ENCODE data around the gene TOPORS. TPM values are rescaled to one million over a fixed set of nuclear protein-coding genes. Genes with fewer than 3 reads are reported as not detected.

The TOPORS gene
- polyA plus RNA-seq, 3 donors = 5.9 to 12.9 (median 9.2) TPM

- Mint-ChIP-seq H3K9me3 (no peaks in the 10 kb centered on the region), H3K27ac (no peak overlapping the region), H3K4me3 (no peak overlapping the region), H3K36me3 (no peaks in the 10 kb centered on the region), H3K27me3 (ENCODE audit: low read depth in 3 of 3) (peaks cover 15 to 32% (median 19%) of the 10 kb centered on the region in 3 donors), H3K4me1 (no peaks in the 10 kb centered on the region)
- Histone ChIP-seq H3K4me1 (ENCODE audit: control insufficient read depth in 1 of 2, insufficient read depth in 2 of 2, low read length in 2 of 2) (no peaks in the 10 kb centered on the region), H3K27ac (ENCODE audit: low read depth in 1 of 2, low read length in 2 of 2) (no peak overlapping the region), H3K4me3 (replicated peaks in 1 of 3; ENCODE audit: low read depth in 2 of 3, low read length in 3 of 3) (no peak overlapping the region), H3K9me3 (replicated peaks in 1 of 2; ENCODE audit: control insufficient read depth in 1 of 2, insufficient read depth in 1 of 2, low read length in 2 of 2) (no peaks in the 10 kb centered on the region), H2AFZ (ENCODE audit: insufficient read depth, low read depth, low read length, poor library complexity, severe bottlenecking) (peak overlapping the region; percentile 33), H3K36me3 (replicated peaks in 1 of 2; ENCODE audit: control insufficient read depth in 1 of 2, insufficient read depth in 2 of 2, low read length in 2 of 2) (no peaks in the 10 kb centered on the region), H3K27me3 (ENCODE audit: control insufficient read depth in 2 of 2, insufficient read depth in 2 of 2, low read length in 2 of 2) (peaks cover 9 to 12% of the 10 kb centered on the region in 2 donors), H3K9ac (ENCODE audit: insufficient read depth, low read length, poor library complexity, severe bottlenecking) (no peak overlapping the region), H3K79me2 (ENCODE audit: insufficient read depth, low read length) (no peaks in the 10 kb centered on the region), H4K20me1 (ENCODE audit: insufficient read depth, low read length) (no peaks in the 10 kb centered on the region), H3K4me2 (replicated peaks; ENCODE audit: extremely low read depth, low read length, poor library complexity, severe bottlenecking) (no peak overlapping the region)
- no peak for DNase-seq
- intact Hi-C loops (cut with micrococcal nuclease) = loop anchor here (1.0 to 10.0 kb wide), 4 partner anchors 54 to 396 kb away; partner anchors contain the start of gene RIGI (in 1 of the 2)
- no peak for TF ChIP-seq CTCF (IDR thresholded peaks at IDR 0.05)
- WGBS (ENCODE audit: insufficient coverage) = 60% methylated on average over 2 of the region's 5 CpGs
Observed at GRCh38 chr9:32578976-32579375, 26.6 kb upstream of the TOPORS start.

- H4K20me1 ChIP-seq (ENCODE audit: insufficient read depth, low read length) = no peaks in the 10 kb centered on the region
- no peak overlapping the region for H3K4me2 ChIP-seq (replicated peaks; ENCODE audit: extremely low read depth, low read length, poor library complexity, severe bottlenecking)
- Mint-ChIP-seq H3K27ac (no peak overlapping the region), H3K9me3 (no peaks in the 10 kb centered on the region), H3K4me3 (no peak overlapping the region), H3K27me3 (ENCODE audit: low read depth in 3 of 3) (peaks cover 12 to 28% (median 13%) of the 10 kb centered on the region in 3 donors), H3K36me3 (no peaks in the 10 kb centered on the region), H3K4me1 (peaks cover 8% of the 10 kb centered on the region)
- H3K4me1 ChIP-seq (ENCODE audit: control insufficient read depth in 1 of 2, insufficient read depth in 2 of 2, low read length in 2 of 2) = peaks cover 7 to 12% of the 10 kb centered on the region in 2 donors
- peak overlapping the region; percentile 37 for H2AFZ ChIP-seq (ENCODE audit: insufficient read depth, low read depth, low read length, poor library complexity, severe bottlenecking)
- peaks cover 6% of the 10 kb centered on the region for H3K79me2 ChIP-seq (ENCODE audit: insufficient read depth, low read length)
- H3K4me3 ChIP-seq (replicated peaks in 1 of 3; ENCODE audit: low read depth in 2 of 3, low read length in 3 of 3) = no peak overlapping the region
- no peak for DNase-seq
- H3K27me3 ChIP-seq (ENCODE audit: control insufficient read depth in 2 of 2, insufficient read depth in 2 of 2, low read length in 2 of 2) = peaks cover 9 to 12% of the 10 kb centered on the region in 2 donors
- WGBS (ENCODE audit: insufficient coverage) = no CpG with 5 or more reads among the region's 3 CpGs
- H3K36me3 ChIP-seq (replicated peaks in 1 of 2; ENCODE audit: control insufficient read depth in 1 of 2, insufficient read depth in 2 of 2, low read length in 2 of 2) = no peaks in the 10 kb centered on the region
- H3K9ac ChIP-seq (ENCODE audit: insufficient read depth, low read length, poor library complexity, severe bottlenecking) = no peak overlapping the region
- TF ChIP-seq CTCF (IDR thresholded peaks at IDR 0.05) = no peak
- no peaks in the 10 kb centered on the region for H3K9me3 ChIP-seq (replicated peaks in 1 of 2; ENCODE audit: control insufficient read depth in 1 of 2, insufficient read depth in 1 of 2, low read length in 2 of 2)
- no peak overlapping the region for H3K27ac ChIP-seq (ENCODE audit: low read depth in 1 of 2, low read length in 2 of 2)
- intact Hi-C loops (cut with micrococcal nuclease) = loop anchor here (10.0 kb wide), 2 partner anchors 53 to 397 kb away; partner anchors contain the start of gene RIGI (in 1 of the 2)
Observed at GRCh38 chr9:32577316-32577715, 24.9 kb upstream of the TOPORS start.
